Fibroblast of villous mesenchyme (primary cell): ENCODE results near the gene NMNAT2. TPM values are rescaled to one million over a fixed set of nuclear protein-coding genes. Genes with fewer than 3 reads are reported as not detected.

Experiments used
- DNase-seq: peaks from one replicate; pipeline ENCODE4 v3.0.0-alpha.2; 2010; ENCODE audit warnings: low read depth
- H3K4me3 ChIP-seq: 2 replicates; pipeline ENCODE4 v1.5.1; 2011; ENCODE audit warnings: low read depth, mild to moderate bottlenecking, low read length
- CTCF ChIP-seq: IDR thresholded peaks from 2 replicates; pipeline ENCODE4 v1.5.1; 2012; ENCODE audit warnings: low read depth, mild to moderate bottlenecking, low read length; ENCODE audit not compliant: insufficient read depth
- total RNA-seq: library from RNA; depleted of rRNA; stranded (reverse); fragments of >200 nt; gene quantifications from 2 replicates; pipeline ENCODE4 v1.2.3, GENCODE V29; 2012

The NMNAT2 gene
- total RNA-seq, 1 donor = 3.9 TPM

GRCh38 chr1:183346276-183346732, 71.9 kb downstream of the NMNAT2 start:
- no peak for TF ChIP-seq CTCF
- no peak for DNase-seq
- H3K4me3 ChIP-seq = no peak overlapping the region

- H3K4me3 ChIP-seq = no peak overlapping the region
- TF ChIP-seq CTCF = no peak
- no peak for DNase-seq
Measured at GRCh38 chr1:183339556-183340167, 78.5 kb downstream of the NMNAT2 start.

- no peak overlapping the region for H3K4me3 ChIP-seq
- DNase-seq = no peak
- no peak for TF ChIP-seq CTCF
Measured at GRCh38 chr1:183331091-183331742, 87.0 kb downstream of the NMNAT2 start.

- no peak overlapping the region for H3K4me3 ChIP-seq
- no peak for TF ChIP-seq CTCF
- no peak for DNase-seq
Measured at GRCh38 chr1:183330335-183330734, 87.8 kb downstream of the NMNAT2 start.

- no peak for DNase-seq
- TF ChIP-seq CTCF = no peak
- H3K4me3 ChIP-seq = no peak overlapping the region
Measured at GRCh38 chr1:183328371-183328770, 89.8 kb downstream of the NMNAT2 start.

- no peak overlapping the region for H3K4me3 ChIP-seq
- TF ChIP-seq CTCF = no peak
- no peak for DNase-seq
Measured at GRCh38 chr1:183327434-183328290, 90.5 kb downstream of the NMNAT2 start.
